Globus pallidus (tissue), 1 donor: ENCODE data around the gene LAMA3.

ENCODE experiments used
- DNase-seq: peaks from one replicate; pipeline ENCODE4 v3.0.0-alpha.2; 2015; ENCODE audit warnings: low spot score

The LAMA3 gene

DNA sequence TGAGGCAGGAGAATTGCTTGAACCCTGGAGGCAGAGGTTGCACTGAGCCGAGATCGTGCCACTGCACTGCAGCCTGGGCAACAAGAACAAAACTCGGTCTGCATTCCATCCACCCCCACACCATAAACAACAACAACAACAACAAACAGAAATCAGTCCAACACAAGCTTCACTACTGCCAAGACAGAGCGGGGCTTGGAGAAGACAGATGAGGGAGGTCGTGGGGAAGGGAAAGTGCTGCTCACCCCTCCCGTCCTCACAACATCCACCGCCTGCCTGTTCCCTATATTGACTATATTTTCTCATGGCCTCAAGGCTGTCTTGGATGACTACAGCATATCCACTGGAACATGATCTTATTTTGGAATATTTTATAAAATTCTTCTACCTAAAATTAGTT, 187.7 kb downstream of the LAMA3 start:
- no peak for DNase-seq

DNA sequence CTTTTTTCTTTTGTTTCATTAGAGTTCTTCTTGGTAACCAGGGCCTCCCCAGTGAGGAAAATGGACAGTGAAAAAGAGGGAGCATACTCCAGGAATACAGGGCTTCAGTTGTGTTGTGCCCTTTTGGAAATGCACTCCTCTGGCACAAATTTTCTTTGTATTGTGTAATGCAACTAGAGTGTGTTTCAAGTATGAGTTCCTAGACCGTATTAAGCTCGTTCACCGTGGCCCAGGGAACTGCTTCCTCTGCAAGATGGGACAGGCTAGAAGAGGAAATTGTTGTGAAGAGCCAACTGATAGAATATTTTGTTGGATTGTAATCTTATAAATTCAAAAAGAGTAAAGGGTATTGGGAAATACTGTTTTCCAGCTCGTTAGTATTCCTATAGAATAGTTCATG, 188.1 kb downstream of the LAMA3 start:
- DNase-seq = no peak

- DNase-seq = no peak
Measured at GRCh38 chr18:23878336-23878900, 189.2 kb downstream of the LAMA3 start.

- no peak for DNase-seq
Measured at GRCh38 chr18:23879126-23879525, 189.9 kb downstream of the LAMA3 start.

DNA sequence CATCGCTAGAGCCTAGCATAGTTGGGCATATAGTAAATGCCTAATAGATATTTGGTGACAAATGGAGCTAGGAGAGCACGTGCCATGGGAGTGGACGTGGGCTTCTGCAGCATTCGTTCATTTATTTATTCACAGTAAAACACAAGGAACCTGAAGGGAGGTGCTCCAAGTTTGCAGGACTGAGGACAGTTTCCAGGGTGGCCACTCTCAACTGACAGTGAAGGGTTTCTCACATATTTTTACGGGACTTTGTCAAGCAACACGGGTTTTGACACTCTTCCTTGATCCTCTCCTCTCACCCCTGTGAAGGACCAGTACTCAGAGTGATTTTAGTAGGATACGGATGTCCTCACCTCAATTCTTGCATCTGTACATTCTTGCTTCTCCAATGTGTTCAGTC, 190.3 kb downstream of the LAMA3 start:
- DNase-seq = no peak

DNA sequence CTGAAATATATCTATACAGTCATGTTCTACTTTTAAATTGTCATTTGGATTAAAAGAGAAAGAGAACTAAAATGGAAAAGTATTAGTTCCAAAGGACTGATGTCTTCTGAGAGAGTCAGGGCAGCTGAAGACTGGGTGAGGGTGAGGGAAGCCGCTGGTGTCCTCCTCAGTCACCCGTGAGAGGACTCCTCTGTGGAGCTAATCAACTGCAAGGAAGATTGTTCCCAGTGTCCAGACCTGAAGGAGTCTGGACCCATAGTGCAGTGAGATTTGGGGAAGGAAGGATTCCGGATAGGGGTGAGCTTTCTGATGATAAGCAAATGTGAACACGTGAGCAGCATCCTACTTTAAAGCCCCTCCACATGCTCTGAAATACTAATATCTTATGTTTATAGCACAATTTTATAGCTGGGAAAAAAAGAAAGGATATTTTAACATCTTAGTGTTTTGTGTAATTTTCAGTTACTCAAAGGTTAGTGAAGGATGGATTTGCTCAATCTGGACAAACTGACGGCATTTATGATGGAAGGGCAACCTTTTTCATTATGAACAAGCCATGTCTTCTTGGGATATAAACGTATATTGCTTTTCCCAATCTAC, 190.8 kb downstream of the LAMA3 start:
- DNase-seq = no peak

- no peak for DNase-seq
Measured at GRCh38 chr18:23880931-23881617, 191.8 kb downstream of the LAMA3 start.

DNA sequence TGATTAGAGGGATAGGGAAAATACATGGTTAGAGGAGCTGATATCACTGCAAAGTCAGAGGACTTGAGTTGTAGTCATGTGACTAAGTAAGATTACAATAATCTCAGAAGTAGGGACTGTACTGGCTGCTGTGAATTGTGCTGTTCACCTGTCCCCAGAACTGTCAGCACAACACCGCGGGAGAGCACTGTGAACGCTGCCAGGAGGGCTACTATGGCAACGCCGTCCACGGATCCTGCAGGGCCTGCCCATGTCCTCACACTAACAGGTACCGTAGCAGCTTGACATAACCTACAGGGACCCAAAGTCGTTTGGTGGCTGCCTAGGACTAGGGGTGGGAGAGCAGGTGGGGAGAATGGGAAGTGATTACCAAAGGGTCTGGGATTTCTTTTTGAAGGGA, 192.5 kb downstream of the LAMA3 start:
- DNase-seq = no peak

DNA sequence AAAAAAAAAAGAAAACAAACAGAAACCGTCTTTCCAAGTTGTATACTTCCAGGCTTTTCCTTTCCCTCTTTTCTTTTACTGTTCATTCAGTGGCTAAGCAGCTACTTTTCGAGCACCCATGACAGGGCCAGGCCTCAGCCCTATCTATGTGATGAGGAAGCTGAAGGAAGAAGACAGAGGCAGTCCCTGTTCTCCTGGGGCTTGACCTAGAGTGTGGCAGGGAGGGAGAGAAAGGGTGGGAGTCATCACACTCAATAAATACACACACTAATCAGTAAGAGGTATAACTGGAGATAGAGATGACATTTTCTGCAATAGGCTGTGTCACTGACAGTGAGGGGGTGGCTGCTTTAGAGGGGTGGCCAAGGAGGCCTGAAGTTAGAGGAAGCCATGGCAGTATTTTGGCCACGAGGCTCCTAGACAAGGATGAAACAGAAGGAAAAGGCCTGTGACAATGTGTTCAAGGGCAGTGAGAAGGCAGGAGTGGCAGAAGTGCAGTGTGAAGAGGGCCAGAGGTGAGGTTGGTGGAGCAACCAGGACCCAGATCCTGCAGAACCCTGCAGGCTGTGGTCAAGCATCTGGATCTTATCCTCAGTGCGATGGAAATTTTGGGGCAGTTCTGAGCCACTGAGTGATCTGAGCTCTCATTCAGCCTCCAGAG, 193.5 kb downstream of the LAMA3 start:
- no peak for DNase-seq

- no peak for DNase-seq
Measured at GRCh38 chr18:23883277-23883790, 194.1 kb downstream of the LAMA3 start.

DNA sequence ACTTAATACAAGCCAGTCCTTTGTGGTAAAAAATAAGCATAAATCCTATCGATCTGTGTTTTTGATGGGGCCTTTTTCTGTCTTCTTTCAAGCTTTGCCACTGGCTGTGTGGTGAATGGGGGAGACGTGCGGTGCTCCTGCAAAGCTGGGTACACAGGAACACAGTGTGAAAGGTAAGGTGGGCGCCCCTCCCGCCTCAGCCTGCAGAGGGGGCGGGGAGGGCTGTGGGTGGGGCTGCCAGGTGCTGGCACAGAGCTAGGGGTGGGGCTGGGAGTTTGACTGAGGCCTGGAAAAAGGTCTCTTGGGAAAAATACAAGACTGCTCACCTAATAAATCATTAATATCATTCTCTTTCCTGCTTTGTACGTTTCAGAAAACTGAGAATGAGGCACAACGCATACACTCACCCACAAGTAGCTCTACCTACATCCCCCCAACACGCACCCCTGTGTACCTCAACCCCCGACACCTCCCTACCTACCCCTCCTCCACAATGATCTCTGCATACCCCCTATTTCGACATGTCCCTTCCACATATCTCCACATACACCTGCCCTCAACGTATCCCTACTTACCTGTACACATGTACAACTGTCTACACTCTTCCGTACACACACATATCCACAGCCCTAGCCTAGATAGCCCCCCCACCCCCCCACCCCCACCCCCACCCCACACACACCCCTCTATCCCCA, 195.6 kb downstream of the LAMA3 start:
- DNase-seq = no peak

DNA sequence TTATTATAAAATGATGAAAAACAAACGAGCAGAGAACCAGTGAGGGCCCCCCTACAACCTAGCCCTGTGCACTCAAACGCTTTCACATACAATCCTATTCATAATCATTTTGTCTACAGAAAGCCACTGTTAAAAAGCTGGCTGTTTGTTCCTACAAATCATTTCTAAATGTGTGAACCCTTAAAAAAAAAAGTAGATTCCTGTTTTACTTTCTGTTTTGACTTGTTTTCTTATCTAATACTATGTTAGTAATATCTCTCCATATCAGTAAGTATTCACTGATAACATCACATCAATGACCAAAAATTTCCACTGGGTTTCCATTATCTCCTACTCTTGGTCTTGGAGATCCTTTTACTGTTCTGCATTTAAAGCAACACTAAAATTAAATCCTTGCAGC, 196.5 kb downstream of the LAMA3 start:
- no peak for DNase-seq

DNA sequence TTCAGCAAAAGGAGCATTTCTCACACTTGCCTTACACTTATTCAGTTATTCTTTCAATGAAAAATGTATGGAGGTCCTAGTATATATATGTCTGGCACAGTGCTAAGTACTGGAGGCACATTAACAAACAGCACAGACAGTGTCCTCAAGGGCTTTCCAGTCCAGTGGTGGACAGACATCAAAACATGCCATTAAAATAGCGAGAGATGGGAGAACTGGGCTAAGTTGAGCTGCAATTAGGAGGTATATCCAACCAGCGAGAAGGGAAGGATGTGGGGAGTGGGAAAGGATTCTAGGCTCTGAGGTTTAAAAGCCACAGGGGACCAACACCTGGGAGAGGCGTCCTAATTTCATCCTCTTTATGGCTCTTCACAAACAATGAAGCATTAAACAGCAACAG, 197.8 kb downstream of the LAMA3 start:
- no peak for DNase-seq

- DNase-seq = no peak
Measured at GRCh38 chr18:23887493-23887892, 198.2 kb downstream of the LAMA3 start.

- no peak for DNase-seq
Measured at GRCh38 chr18:23888881-23889280, 199.6 kb downstream of the LAMA3 start.

- no peak for DNase-seq
Measured at GRCh38 chr18:23889907-23890306, 200.7 kb downstream of the LAMA3 start.

- DNase-seq = no peak
Measured at GRCh38 chr18:23890589-23890988, 201.3 kb downstream of the LAMA3 start.

DNA sequence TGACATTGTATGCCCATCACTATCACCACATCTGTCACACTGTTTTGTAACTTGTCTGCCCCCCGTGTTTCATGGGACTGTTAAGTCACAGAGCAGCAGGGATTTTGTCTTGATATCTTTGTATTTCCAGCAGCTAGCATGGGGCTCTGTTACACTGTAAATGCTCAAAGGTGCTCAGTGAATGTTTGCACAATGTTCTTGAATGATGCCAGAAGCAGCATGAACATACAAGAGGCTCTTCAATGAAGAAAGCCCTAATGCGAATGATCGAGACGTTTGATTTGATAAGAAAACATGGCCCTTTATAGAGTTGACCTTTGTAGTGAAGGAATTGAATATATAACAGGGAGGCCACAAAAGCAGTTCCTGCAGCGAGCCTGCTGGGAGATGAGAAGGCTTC, 204.4 kb downstream of the LAMA3 start:
- no peak for DNase-seq

- DNase-seq = no peak
Measured at GRCh38 chr18:23894661-23895175, 205.5 kb downstream of the LAMA3 start.

DNA sequence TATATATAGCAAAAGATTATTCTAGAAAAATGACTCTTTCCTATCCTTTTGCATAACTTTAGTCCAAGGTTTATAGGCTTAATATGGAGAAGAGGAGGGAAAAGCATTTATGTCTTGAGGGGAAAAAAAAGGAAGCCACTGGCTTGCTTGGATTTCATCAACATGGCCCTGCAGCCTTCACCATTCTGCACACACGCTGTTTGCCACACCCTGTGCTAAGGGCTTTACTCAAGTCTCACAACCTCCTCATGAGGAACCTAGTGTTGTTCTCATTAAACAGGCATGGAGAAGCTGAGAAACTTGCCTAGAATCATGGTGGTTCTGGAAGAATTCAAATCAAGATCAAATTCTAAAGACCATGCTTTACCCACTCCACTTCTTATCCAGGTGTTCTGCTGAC, 208.0 kb downstream of the LAMA3 start:
- no peak for DNase-seq

- no peak for DNase-seq
Measured at GRCh38 chr18:23897733-23898132, 208.5 kb downstream of the LAMA3 start.

- no peak for DNase-seq
Measured at GRCh38 chr18:23900994-23901393, 211.7 kb downstream of the LAMA3 start.
